IMR-90 (cell line): ENCODE measurements around the gene NFKB1. TPM values are rescaled to one million over a fixed set of nuclear protein-coding genes. Genes with fewer than 3 reads are reported as not detected.

Experiments
- ATAC-seq: fragments of 200-7000 bp; cut with Tn5 transposase; 2 replicates; pipeline ENCODE4 v1.9.1; 2020; ENCODE audit warnings: low read depth, mild to moderate bottlenecking, moderate library complexity
- BruUV-seq: library from RNA; stranded (reverse); fragments of 400-500 nt; replicated peaks from 2 replicates; lab custom pipeline; 2021; lab: Mats Ljungman, UMichigan
- CTCF ChIA-PET: fragments of 300-600 bp; formaldehyde crosslinking; extraction: SDS; loops from one replicate; lab custom pipeline; 2021; ENCODE audit warnings: antibody characterized with exemption; lab: Yijun Ruan, JAX
- POLR2A ChIA-PET: fragments of 300-600 bp; sonication (Branson Sonifier 250); formaldehyde crosslinking; loops from one replicate; lab custom pipeline; 2022; ENCODE audit warnings: antibody characterized with exemption; ENCODE audit not compliant: unreplicated experiment; lab: Charles Lee
- DNase-seq: peaks from one replicate; pipeline ENCODE4 v3.0.0; 2013
- H2AFZ ChIP-seq: replicated peaks from 2 replicates; pipeline ENCODE3; 2013; ENCODE audit warnings: low read length, mild to moderate bottlenecking; ENCODE audit not compliant: poor library complexity
- H2AK5ac ChIP-seq: 2 replicates; pipeline ENCODE4 v1.6.1; 2013; ENCODE audit warnings: low read depth, low read length, inconsistent platforms
- H2AK9ac ChIP-seq: replicated peaks from 2 replicates; pipeline ENCODE3; 2013; ENCODE audit warnings: mild to moderate bottlenecking, low read depth, low read length, moderate library complexity; ENCODE audit not compliant: poor library complexity
- H2BK120ac ChIP-seq: 2 replicates; pipeline ENCODE4 v1.6.1; 2013; ENCODE audit warnings: low read depth, low read length, inconsistent platforms
- H2BK15ac ChIP-seq: 3 replicates; pipeline ENCODE4 v1.6.1; 2013; ENCODE audit warnings: low read depth, low read length, inconsistent platforms
- H2BK20ac ChIP-seq: 2 replicates; pipeline ENCODE4 v1.6.1; 2013; ENCODE audit warnings: low read depth, mild to moderate bottlenecking, inconsistent platforms, low read length, moderate library complexity
- H2BK5ac ChIP-seq: 2 replicates; pipeline ENCODE4 v1.6.1; 2013; ENCODE audit warnings: mild to moderate bottlenecking, low read depth, low read length, inconsistent platforms; ENCODE audit not compliant: poor library complexity, severe bottlenecking
- H3K14ac ChIP-seq: replicated peaks from 2 replicates; pipeline ENCODE4 v1.6.1; 2013; ENCODE audit warnings: low read depth, low read length, inconsistent platforms
- H3K18ac ChIP-seq: 2 replicates; pipeline ENCODE4 v1.6.1; 2013; ENCODE audit warnings: low read depth, low read length, control low read depth
- H3K23ac ChIP-seq: 2 replicates; pipeline ENCODE4 v1.6.1; 2013; ENCODE audit warnings: low read depth, low read length, inconsistent platforms
- H3K27ac ChIP-seq: 2 replicates; pipeline ENCODE4 v1.5.1; 2013; ENCODE audit warnings: mild to moderate bottlenecking, control low read depth, low read length; ENCODE audit not compliant: insufficient read depth
- H3K27me3 ChIP-seq: 2 replicates; pipeline ENCODE4 v1.6.1; 2013; ENCODE audit warnings: low read length; ENCODE audit not compliant: control insufficient read depth, insufficient read depth
- H3K36me3 ChIP-seq: 2 replicates; pipeline ENCODE4 v1.6.1; 2013; ENCODE audit warnings: low read length, mixed read lengths; ENCODE audit not compliant: control insufficient read depth, insufficient read depth
- H3K4ac ChIP-seq: 2 replicates; pipeline ENCODE4 v1.6.1; 2013; ENCODE audit warnings: low read depth, low read length, inconsistent platforms
- H3K4me1 ChIP-seq: 2 replicates; pipeline ENCODE4 v1.6.1; 2013; ENCODE audit warnings: low read length, mixed read lengths; ENCODE audit not compliant: control insufficient read depth, insufficient read depth
- H3K4me2 ChIP-seq: 2 replicates; pipeline ENCODE4 v1.6.1; 2013; ENCODE audit warnings: low read depth, mild to moderate bottlenecking, control low read depth, low read length, moderate library complexity
- H3K4me3 ChIP-seq: 2 replicates; pipeline ENCODE4 v1.5.1; 2013; ENCODE audit warnings: low read depth, mild to moderate bottlenecking, control low read depth, low read length, moderate library complexity; ENCODE audit not compliant: insufficient read depth
- H3K56ac ChIP-seq: 2 replicates; pipeline ENCODE4 v1.6.1; 2013; ENCODE audit warnings: low read length, inconsistent platforms; ENCODE audit not compliant: insufficient read depth; ENCODE audit errors: extremely low read depth
- H3K79me1 ChIP-seq, 2 experiments: 2 replicates each; pipeline ENCODE4 v1.6.1; 2013; ENCODE audit warnings: low read length in 2 of 2, inconsistent platforms in 1 of 2, low read depth in 1 of 2
- H3K9ac ChIP-seq: 2 replicates; pipeline ENCODE4 v1.6.1; 2013; ENCODE audit warnings: low read depth, low read length, control low read depth
- H3K9me1 ChIP-seq: 2 replicates; pipeline ENCODE4 v1.6.1; 2013; ENCODE audit warnings: low read length, inconsistent platforms; ENCODE audit not compliant: insufficient read depth
- H3K9me3 ChIP-seq: 2 replicates; pipeline ENCODE4 v1.6.1; 2013; ENCODE audit warnings: low read length; ENCODE audit not compliant: control insufficient read depth, insufficient read depth
- H4K20me1 ChIP-seq: 2 replicates; pipeline ENCODE4 v1.6.1; 2013; ENCODE audit warnings: low read length, inconsistent platforms; ENCODE audit not compliant: insufficient read depth
- H4K5ac ChIP-seq: 2 replicates; pipeline ENCODE4 v1.6.1; 2013; ENCODE audit warnings: mild to moderate bottlenecking, low read depth, low read length, control low read depth
- H4K8ac ChIP-seq, 2 experiments: 2 replicates each; pipeline ENCODE4 v1.6.1; 2013; ENCODE audit warnings: low read depth in 2 of 2, low read length in 2 of 2, control low read depth in 1 of 2, inconsistent platforms in 1 of 2
- H4K91ac ChIP-seq: 2 replicates; pipeline ENCODE4 v1.6.1; 2013; ENCODE audit warnings: low read depth, low read length, inconsistent platforms; ENCODE audit not compliant: insufficient read depth
- BHLHE40 ChIP-seq: fragments of 150-350 bp; IDR thresholded peaks from 2 replicates; pipeline ENCODE4 v1.6.1; 2016; ENCODE audit warnings: mild to moderate bottlenecking, low read depth, low read length
- CHD1 ChIP-seq: IDR thresholded peaks from 2 replicates; pipeline ENCODE4 v1.6.1; 2012; ENCODE audit warnings: low read depth, low read length, improper control_type of control experiment
- FOS ChIP-seq: fragments of 150-350 bp; IDR thresholded peaks from 2 replicates; pipeline ENCODE4 v1.6.1; 2016; ENCODE audit warnings: low read depth, low read length
- MAFK ChIP-seq: IDR thresholded peaks from 2 replicates; pipeline ENCODE4 v1.6.1; 2012; ENCODE audit warnings: low read depth, low read length, improper control_type of control experiment
- MAZ ChIP-seq: IDR thresholded peaks from 2 replicates; pipeline ENCODE4 v1.6.1; 2012; ENCODE audit warnings: low read depth, mild to moderate bottlenecking, low read length, improper control_type of control experiment, moderate library complexity, borderline replicate concordance
- MXI1 ChIP-seq: IDR thresholded peaks from 2 replicates; pipeline ENCODE4 v1.6.1; 2012; ENCODE audit warnings: low read depth, mild to moderate bottlenecking, low read length, moderate library complexity, borderline replicate concordance
- NFE2L2 ChIP-seq: fragments of 150-350 bp; IDR thresholded peaks from 2 replicates; pipeline ENCODE4 v1.6.1; 2016; ENCODE audit warnings: low read depth, mild to moderate bottlenecking, low read length
- POLR2A ChIP-seq: IDR thresholded peaks from 2 replicates; pipeline ENCODE4 v1.6.1; 2012; ENCODE audit warnings: mild to moderate bottlenecking, low read depth, low read length
- RCOR1 ChIP-seq: IDR thresholded peaks from 2 replicates; pipeline ENCODE4 v1.6.1; 2012; ENCODE audit warnings: mild to moderate bottlenecking, low read length, improper control_type of control experiment; ENCODE audit not compliant: insufficient replicate concordance
- RFX5 ChIP-seq: IDR thresholded peaks from 2 replicates; pipeline ENCODE4 v1.8.0; 2012; ENCODE audit warnings: low read depth, mild to moderate bottlenecking, low read length, moderate library complexity
- SMC3 ChIP-seq: fragments of 150-350 bp; IDR thresholded peaks from 2 replicates; pipeline ENCODE4 v1.6.1; 2016; ENCODE audit warnings: low read depth, mild to moderate bottlenecking, antibody characterized with exemption, low read length, moderate library complexity
- WGBS, 2 experiments: methylation state at CpG; one replicate each; pipeline versions ENCODE4 v1.1.5 to v1.1.7; 2013; ENCODE audit warnings: missing lambda C conversion rate in 2 of 2; ENCODE audit not compliant: insufficient read length in 1 of 2; ENCODE audit errors: extremely low coverage in 2 of 2; 5-methylcytosine and 5-hydroxymethylcytosine counted together
- dilution Hi-C: fragments of 300-500 bp; cut with HindIII; formaldehyde crosslinking; loops from one replicate; pipeline ENCODE4 v1.14.3; 2018; ENCODE audit warnings: low sequenced_read_pairs; ENCODE audit not compliant: unreplicated experiment
- in situ Hi-C: fragments of 300-500 bp; cut with MboI; formaldehyde crosslinking; loops from 3 replicates; pipeline ENCODE4 v1.14.3; 2019; ENCODE audit warnings: low sequenced_read_pairs, inconsistent platforms, mixed read lengths
- intact Hi-C: fragments of 100-400 bp; cut with micrococcal nuclease; formaldehyde crosslinking; loops from 2 replicates; pipeline ENCODE4 v1.10.0; 2022
- polyA plus RNA-seq, 3 experiments: library from polyadenylated mRNA; depleted of rRNA; stranded (reverse); fragments of >200 nt; gene quantifications; 2 replicates each; pipeline ENCODE4 v1.2.3, GENCODE V29; 2012; ENCODE audit warnings: low replicate concordance in 1 of 3
- total RNA-seq: library from RNA; depleted of rRNA; stranded (reverse); fragments of >200 nt; gene quantifications from 2 replicates; pipeline ENCODE4 v1.2.3, GENCODE V29; 2012
- TF ChIP-seq, protein P1 (sequence below): conservative IDR thresholded peaks from 2 replicates; pipeline ENCODE4 v1.5.1; 2012; ENCODE audit warnings: mild to moderate bottlenecking, low read depth, low read length, improper control_type of control experiment
- TF ChIP-seq, protein P2 (sequence below): fragments of 150-350 bp; IDR thresholded peaks from 2 replicates; pipeline ENCODE4 v1.6.1; 2016; ENCODE audit warnings: low read depth, mild to moderate bottlenecking, low read length, moderate library complexity, borderline replicate concordance

Gene NFKB1
- total and polyA plus RNA-seq, 2 of the 4 experiments (the other 2 are of a cell fraction) = 19.8 to 24.6 TPM

DNA sequence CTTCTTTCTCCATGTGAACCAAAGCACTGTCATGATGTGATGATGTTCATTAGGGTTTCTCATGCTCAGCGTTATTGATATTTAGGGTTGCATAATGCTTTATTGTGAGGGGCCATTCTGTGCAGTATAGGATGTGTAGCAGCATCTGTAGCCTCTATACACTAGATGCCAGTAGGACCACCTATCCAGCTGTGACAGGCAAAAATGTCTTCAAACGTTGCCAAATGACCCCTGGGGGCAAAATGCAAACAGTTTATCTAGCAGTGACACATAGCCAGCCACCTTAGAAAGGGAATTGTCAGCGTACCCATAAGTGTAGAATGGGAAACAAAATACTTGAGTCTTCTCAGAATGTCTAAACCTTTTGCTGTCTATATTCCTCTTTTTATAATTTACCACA, 18.8 kb downstream of the NFKB1 start:
- no peaks in the 10 kb centered on the region for H3K9me3 ChIP-seq
- H2AK9ac ChIP-seq = no peak overlapping the region
- no peak overlapping the region for H3K14ac ChIP-seq
- peaks cover 36 to 44% of the 10 kb centered on the region in 2 experiments for H3K79me1 ChIP-seq
- no CpG with 5 or more reads among the region's 3 CpGs for WGBS, 2 experiments
- H4K91ac ChIP-seq = no peak overlapping the region
- DNase-seq (no peak), ATAC-seq (no peak)
- no peak overlapping the region for H2BK120ac ChIP-seq
- H3K36me3 ChIP-seq = no peaks in the 10 kb centered on the region; the same call in 1 of the 2 replicates
- no peak overlapping the region for H4K8ac ChIP-seq
- ChIA-PET POLR2A (no interaction called here), CTCF (interaction anchor here (0.7 to 0.9 kb wide), 2 partner anchors 27 to 87 kb away, joined by 3 to 4 read pairs; no protein-coding TSS in a partner anchor)
- no peak overlapping the region for H2AFZ ChIP-seq
- no peak overlapping the region for H3K23ac ChIP-seq
- dilution Hi-C loops (no loop called here), in situ Hi-C loops (no loop called here), intact Hi-C loops (no loop called here)
- H4K20me1 ChIP-seq = peaks cover 30% of the 10 kb centered on the region
- no peak overlapping the region for H3K56ac ChIP-seq
- no peak overlapping the region for H2BK5ac ChIP-seq
- no peak overlapping the region for H3K27ac ChIP-seq
- peaks cover 12% of the 10 kb centered on the region for H3K9me1 ChIP-seq
- H2BK20ac ChIP-seq = no peak overlapping the region
- BruUV-seq = no TSS peak
- H3K9ac ChIP-seq = no peak overlapping the region
- H3K4me2 ChIP-seq = no peak overlapping the region
- no peak overlapping the region for H4K5ac ChIP-seq
- no peaks in the 10 kb centered on the region for H3K4me1 ChIP-seq
- H3K27me3 ChIP-seq = no peaks in the 10 kb centered on the region
- no peak overlapping the region for H3K18ac ChIP-seq
- H2AK5ac ChIP-seq = no peak overlapping the region
- no peak overlapping the region for H2BK15ac ChIP-seq
- no peak overlapping the region for H3K4ac ChIP-seq
- H3K4me3 ChIP-seq = no peak overlapping the region
- no peak for TF ChIP-seq POLR2A
- no peak for TF ChIP-seq CHD1
- no peak for TF ChIP-seq MAZ
- TF ChIP-seq, protein P1, sequence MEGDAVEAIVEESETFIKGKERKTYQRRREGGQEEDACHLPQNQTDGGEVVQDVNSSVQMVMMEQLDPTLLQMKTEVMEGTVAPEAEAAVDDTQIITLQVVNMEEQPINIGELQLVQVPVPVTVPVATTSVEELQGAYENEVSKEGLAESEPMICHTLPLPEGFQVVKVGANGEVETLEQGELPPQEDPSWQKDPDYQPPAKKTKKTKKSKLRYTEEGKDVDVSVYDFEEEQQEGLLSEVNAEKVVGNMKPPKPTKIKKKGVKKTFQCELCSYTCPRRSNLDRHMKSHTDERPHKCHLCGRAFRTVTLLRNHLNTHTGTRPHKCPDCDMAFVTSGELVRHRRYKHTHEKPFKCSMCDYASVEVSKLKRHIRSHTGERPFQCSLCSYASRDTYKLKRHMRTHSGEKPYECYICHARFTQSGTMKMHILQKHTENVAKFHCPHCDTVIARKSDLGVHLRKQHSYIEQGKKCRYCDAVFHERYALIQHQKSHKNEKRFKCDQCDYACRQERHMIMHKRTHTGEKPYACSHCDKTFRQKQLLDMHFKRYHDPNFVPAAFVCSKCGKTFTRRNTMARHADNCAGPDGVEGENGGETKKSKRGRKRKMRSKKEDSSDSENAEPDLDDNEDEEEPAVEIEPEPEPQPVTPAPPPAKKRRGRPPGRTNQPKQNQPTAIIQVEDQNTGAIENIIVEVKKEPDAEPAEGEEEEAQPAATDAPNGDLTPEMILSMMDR = no peak
- TF ChIP-seq MXI1 = no peak
- no peak for TF ChIP-seq MAFK
- no peak for TF ChIP-seq NFE2L2
- no peak for TF ChIP-seq RFX5
- TF ChIP-seq SMC3 = no peak
- TF ChIP-seq FOS = no peak
- no peak for TF ChIP-seq BHLHE40
- TF ChIP-seq, protein P2, sequence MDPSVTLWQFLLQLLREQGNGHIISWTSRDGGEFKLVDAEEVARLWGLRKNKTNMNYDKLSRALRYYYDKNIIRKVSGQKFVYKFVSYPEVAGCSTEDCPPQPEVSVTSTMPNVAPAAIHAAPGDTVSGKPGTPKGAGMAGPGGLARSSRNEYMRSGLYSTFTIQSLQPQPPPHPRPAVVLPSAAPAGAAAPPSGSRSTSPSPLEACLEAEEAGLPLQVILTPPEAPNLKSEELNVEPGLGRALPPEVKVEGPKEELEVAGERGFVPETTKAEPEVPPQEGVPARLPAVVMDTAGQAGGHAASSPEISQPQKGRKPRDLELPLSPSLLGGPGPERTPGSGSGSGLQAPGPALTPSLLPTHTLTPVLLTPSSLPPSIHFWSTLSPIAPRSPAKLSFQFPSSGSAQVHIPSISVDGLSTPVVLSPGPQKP = no peak
- TF ChIP-seq RCOR1 = no peak
